HCT116 (cell line): ENCODE results near the gene SLC24A3. TPM values are rescaled to one million over a fixed set of nuclear protein-coding genes. Genes with fewer than 3 reads are reported as not detected.

Source experiments
- ATAC-seq: fragments of 200-7000 bp; cut with Tn5 transposase; 2 replicates; pipeline ENCODE4 v1.9.1; 2020; ENCODE audit warnings: mild to moderate bottlenecking, moderate library complexity
- BruUV-seq: library from RNA; stranded (reverse); fragments of 400-500 nt; replicated peaks from 2 replicates; lab custom pipeline; 2021; lab: Mats Ljungman, UMichigan
- CTCF ChIA-PET: fragments of 300-600 bp; sonication (Branson Sonifier 250); formaldehyde crosslinking; loops from one replicate; lab custom pipeline; 2021; ENCODE audit warnings: antibody characterized with exemption; lab: Charles Lee
- POLR2A ChIA-PET: fragments of 300-600, 350-600 bp; sonication (Branson Sonifier 250); formaldehyde crosslinking; loops from one replicate; lab custom pipeline; 2021; ENCODE audit warnings: antibody characterized with exemption; lab: Charles Lee
- RAD21 ChIA-PET, 2 experiments: fragments of 300-600 bp; sonication (Branson Sonifier 250); formaldehyde crosslinking; loops; one replicate each; lab custom pipeline; 2023; ENCODE audit warnings: low total read pairs in 2 of 2; ENCODE audit not compliant: uncharacterized antibody in 2 of 2, unreplicated experiment in 2 of 2, low non-redundant PET in 1 of 2; lab: Charles Lee
- DNase-seq: peaks from one replicate; pipeline ENCODE4 v3.0.0-alpha.2; 2010; ENCODE audit warnings: low read depth, low spot score
- H2AFZ ChIP-seq: fragments of 200-600 bp; shearing (Covaris generic), sonication (generic); 2 replicates; pipeline ENCODE4 v1.6.1; 2017; ENCODE audit warnings: low read depth, mixed run types, mixed read lengths, antibody characterized with exemption, low read length; ENCODE audit not compliant: poor library complexity, severe bottlenecking
- H3K27ac ChIP-seq: 2 replicates; pipeline ENCODE4 v1.5.1; 2012; ENCODE audit warnings: low read depth, low read length
- H3K27me3 ChIP-seq: fragments of 200-600 bp; sonication (generic); 2 replicates; pipeline ENCODE4 v1.6.1; 2016; ENCODE audit warnings: mixed run types, low read length, mixed read lengths; ENCODE audit not compliant: insufficient read depth
- H3K36me3 ChIP-seq, 2 experiments: fragments of 200-500 bp in 1 of 2; fragments of 200-600 bp in 1 of 2; sonication (Bioruptor generic) in 1 of 2; sonication (generic) in 1 of 2; 2 replicates each; pipeline versions ENCODE4 v1.5.1 to v1.6.1; 2014 to 2016; ENCODE audit warnings: low read length in 2 of 2, inconsistent platforms in 1 of 2, mixed read lengths in 1 of 2, mixed run types in 1 of 2; ENCODE audit not compliant: insufficient read depth in 2 of 2, control insufficient read depth in 1 of 2
- H3K4me1 ChIP-seq, 2 experiments: fragments of 200-600 bp in 1 of 2; sonication (generic) in 1 of 2; 2 replicates each; pipeline versions ENCODE4 v1.5.1 to v1.6.1; 2012 to 2017; ENCODE audit warnings: low read length in 2 of 2, inconsistent platforms in 1 of 2, mild to moderate bottlenecking in 1 of 2, mixed read lengths in 1 of 2, mixed run types in 1 of 2, moderate library complexity in 1 of 2; ENCODE audit not compliant: insufficient read depth in 2 of 2, control insufficient read depth in 1 of 2
- H3K4me2 ChIP-seq: fragments of 200-600 bp; sonication (generic); 2 replicates; pipeline ENCODE4 v1.6.1; 2017; ENCODE audit warnings: mixed run types, low read length, mixed read lengths
- H3K4me3 ChIP-seq, 2 experiments: fragments of 200-600 bp in 1 of 2; sonication (generic) in 1 of 2; replicated peaks in 1 of 2; 2 replicates each; pipeline ENCODE4 v1.5.1; 2011 to 2016; ENCODE audit warnings: low read length in 2 of 2, control low read depth in 1 of 2, low read depth in 1 of 2, mild to moderate bottlenecking in 1 of 2, mixed read lengths in 1 of 2, mixed run types in 1 of 2
- H3K79me2 ChIP-seq: fragments of 200-600 bp; sonication (generic); 2 replicates; pipeline ENCODE4 v1.6.1; 2017; ENCODE audit warnings: mild to moderate bottlenecking, mixed run types, low read length, moderate library complexity, mixed read lengths; ENCODE audit not compliant: insufficient read depth
- H3K9ac ChIP-seq: fragments of 200-600 bp; sonication (generic); 2 replicates; pipeline ENCODE4 v1.6.1; 2016; ENCODE audit warnings: low read length, mixed read lengths
- H3K9me2 ChIP-seq: fragments of 200-600 bp; sonication (generic), shearing (Covaris generic); 2 replicates; pipeline ENCODE4 v1.6.1; 2017; ENCODE audit warnings: mixed run types, mild to moderate bottlenecking, moderate library complexity; ENCODE audit not compliant: insufficient read depth
- H3K9me3 ChIP-seq, 2 experiments: fragments of 200-500 bp in 1 of 2; fragments of 200-600 bp in 1 of 2; sonication (Bioruptor generic) in 1 of 2; sonication (generic) in 1 of 2; 2 replicates each; pipeline ENCODE4 v1.6.1; 2014 to 2017; ENCODE audit warnings: low read length in 2 of 2, mixed read lengths in 2 of 2, inconsistent platforms in 1 of 2, low read depth in 1 of 2, mild to moderate bottlenecking in 1 of 2, mixed run types in 1 of 2, moderate library complexity in 1 of 2; ENCODE audit not compliant: control insufficient read depth in 1 of 2, insufficient read depth in 1 of 2
- H4K20me1 ChIP-seq: fragments of 200-600 bp; sonication (generic), shearing (Covaris generic); 2 replicates; pipeline ENCODE4 v1.6.1; 2017; ENCODE audit warnings: mixed run types, mild to moderate bottlenecking, moderate library complexity; ENCODE audit not compliant: insufficient read depth
- CEBPB ChIP-seq: IDR thresholded peaks from 2 replicates; pipeline ENCODE4 v1.6.1; 2012; ENCODE audit warnings: low read depth
- EZH2 ChIP-seq: fragments of 200-600 bp; sonication (generic); IDR thresholded peaks from 2 replicates; pipeline ENCODE4 v1.6.1; 2017; ENCODE audit warnings: antibody characterized with exemption, mixed run types
- FOSL1 ChIP-seq: IDR thresholded peaks from 2 replicates; pipeline ENCODE4 v1.6.1; 2012; ENCODE audit warnings: low read depth
- JUND ChIP-seq: IDR thresholded peaks from 2 replicates; pipeline ENCODE4 v1.6.1; 2012
- POLR2AphosphoS5 ChIP-seq: IDR thresholded peaks from 2 replicates; pipeline ENCODE4 v1.6.1; 2011; ENCODE audit warnings: mild to moderate bottlenecking, low read depth, low read length, moderate library complexity
- RAD21 ChIP-seq: IDR thresholded peaks from 2 replicates; pipeline ENCODE4 v1.6.1; 2012; ENCODE audit warnings: low read depth, mild to moderate bottlenecking
- SIN3A ChIP-seq: IDR thresholded peaks from 2 replicates; pipeline ENCODE4 v1.6.1; 2012; ENCODE audit warnings: low read depth
- SP1 ChIP-seq: IDR thresholded peaks from 2 replicates; pipeline ENCODE4 v1.6.1; 2012; ENCODE audit warnings: low read depth
- SRF ChIP-seq: IDR thresholded peaks from 2 replicates; pipeline ENCODE4 v1.6.1; 2012; ENCODE audit warnings: low read depth
- TCF7L2 ChIP-seq: IDR thresholded peaks from 2 replicates; pipeline ENCODE4 v1.7.0; 2011; ENCODE audit warnings: borderline replicate concordance, inconsistent platforms; ENCODE audit not compliant: insufficient read depth, insufficient read length; ENCODE audit errors: extremely low read depth
- YY1 ChIP-seq: IDR thresholded peaks from 2 replicates; pipeline ENCODE4 v1.6.1; 2011; ENCODE audit warnings: low read length, low read depth, moderate library complexity, mild to moderate bottlenecking; ENCODE audit not compliant: insufficient replicate concordance; ENCODE audit errors: extremely low read depth
- intact Hi-C: fragments of 100-400 bp; cut with micrococcal nuclease; formaldehyde crosslinking; loops from 2 replicates; pipeline ENCODE4 v1.10.0; 2022
- total RNA-seq: library from RNA; stranded (reverse); gene quantifications from one replicate; pipeline ENCODE4 v1.2.1, GENCODE V29; 2021; ENCODE audit not compliant: unreplicated experiment
- TF ChIP-seq, protein P1 (sequence below): IDR thresholded peaks from 2 replicates; pipeline ENCODE4 v1.6.1; 2011; ENCODE audit warnings: mild to moderate bottlenecking, low read length, moderate library complexity; ENCODE audit not compliant: insufficient replicate concordance; ENCODE audit errors: extremely low read depth
- TF ChIP-seq, protein P2 (sequence below): IDR thresholded peaks from 2 replicates; pipeline ENCODE4 v1.6.1; 2012
- TF ChIP-seq, protein P3 (sequence below), 3 experiments: fragments of 200-600 bp in 1 of 3; sonication (generic) in 1 of 3; IDR thresholded peaks in 2 of 3; conservative IDR thresholded peaks in 1 of 3; 2 replicates each; pipeline ENCODE4 v1.5.1; 2012 to 2017; ENCODE audit warnings: low read depth in 2 of 3, low read length in 2 of 3, antibody characterized with exemption in 1 of 3, borderline replicate concordance in 1 of 3, control low read depth in 1 of 3, mild to moderate bottlenecking in 1 of 3, mixed read lengths in 1 of 3, mixed run types in 1 of 3, moderate library complexity in 1 of 3; ENCODE audit not compliant: insufficient read depth in 1 of 3

SLC24A3 gene
- total RNA-seq, 1 experiment from 2014 or later: not detected

- RAD21 ChIA-PET: no interaction called here
- Histone ChIP-seq H3K36me3 (no peaks in the 10 kb centered on the region), H3K27me3 (no peaks in the 10 kb centered on the region), H3K4me2 (no peak overlapping the region), H3K9me2 (no peaks in the 10 kb centered on the region), H3K79me2 (no peaks in the 10 kb centered on the region), H3K9ac (no peak overlapping the region), H3K9me3 (no peaks in the 10 kb centered on the region; a peak in 1 of 4 replicates), H2AFZ (no peak overlapping the region), H3K4me3 (no peak overlapping the region), H3K27ac (no peak overlapping the region), H3K4me1 (no peaks in the 10 kb centered on the region), H4K20me1 (no peaks in the 10 kb centered on the region)
- CTCF ChIA-PET: no interaction called here
- no TSS peak for BruUV-seq
- no peak for TF ChIP-seq TCF7L2
- TF ChIP-seq SP1: no peak
- TF ChIP-seq, protein P1, sequence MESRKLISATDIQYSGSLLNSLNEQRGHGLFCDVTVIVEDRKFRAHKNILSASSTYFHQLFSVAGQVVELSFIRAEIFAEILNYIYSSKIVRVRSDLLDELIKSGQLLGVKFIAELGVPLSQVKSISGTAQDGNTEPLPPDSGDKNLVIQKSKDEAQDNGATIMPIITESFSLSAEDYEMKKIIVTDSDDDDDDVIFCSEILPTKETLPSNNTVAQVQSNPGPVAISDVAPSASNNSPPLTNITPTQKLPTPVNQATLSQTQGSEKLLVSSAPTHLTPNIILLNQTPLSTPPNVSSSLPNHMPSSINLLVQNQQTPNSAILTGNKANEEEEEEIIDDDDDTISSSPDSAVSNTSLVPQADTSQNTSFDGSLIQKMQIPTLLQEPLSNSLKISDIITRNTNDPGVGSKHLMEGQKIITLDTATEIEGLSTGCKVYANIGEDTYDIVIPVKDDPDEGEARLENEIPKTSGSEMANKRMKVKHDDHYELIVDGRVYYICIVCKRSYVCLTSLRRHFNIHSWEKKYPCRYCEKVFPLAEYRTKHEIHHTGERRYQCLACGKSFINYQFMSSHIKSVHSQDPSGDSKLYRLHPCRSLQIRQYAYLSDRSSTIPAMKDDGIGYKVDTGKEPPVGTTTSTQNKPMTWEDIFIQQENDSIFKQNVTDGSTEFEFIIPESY: no peak
- no peak for TF ChIP-seq RAD21
- TF ChIP-seq SIN3A: no peak
- no peak for TF ChIP-seq JUND
- TF ChIP-seq, protein P2, sequence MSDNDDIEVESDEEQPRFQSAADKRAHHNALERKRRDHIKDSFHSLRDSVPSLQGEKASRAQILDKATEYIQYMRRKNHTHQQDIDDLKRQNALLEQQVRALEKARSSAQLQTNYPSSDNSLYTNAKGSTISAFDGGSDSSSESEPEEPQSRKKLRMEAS: no peak
- TF ChIP-seq POLR2AphosphoS5: no peak
- no peak for TF ChIP-seq FOSL1
- TF ChIP-seq CEBPB: no peak
- no peak for TF ChIP-seq SRF
- no peak for TF ChIP-seq EZH2
- TF ChIP-seq YY1: no peak
- TF ChIP-seq, protein P3, sequence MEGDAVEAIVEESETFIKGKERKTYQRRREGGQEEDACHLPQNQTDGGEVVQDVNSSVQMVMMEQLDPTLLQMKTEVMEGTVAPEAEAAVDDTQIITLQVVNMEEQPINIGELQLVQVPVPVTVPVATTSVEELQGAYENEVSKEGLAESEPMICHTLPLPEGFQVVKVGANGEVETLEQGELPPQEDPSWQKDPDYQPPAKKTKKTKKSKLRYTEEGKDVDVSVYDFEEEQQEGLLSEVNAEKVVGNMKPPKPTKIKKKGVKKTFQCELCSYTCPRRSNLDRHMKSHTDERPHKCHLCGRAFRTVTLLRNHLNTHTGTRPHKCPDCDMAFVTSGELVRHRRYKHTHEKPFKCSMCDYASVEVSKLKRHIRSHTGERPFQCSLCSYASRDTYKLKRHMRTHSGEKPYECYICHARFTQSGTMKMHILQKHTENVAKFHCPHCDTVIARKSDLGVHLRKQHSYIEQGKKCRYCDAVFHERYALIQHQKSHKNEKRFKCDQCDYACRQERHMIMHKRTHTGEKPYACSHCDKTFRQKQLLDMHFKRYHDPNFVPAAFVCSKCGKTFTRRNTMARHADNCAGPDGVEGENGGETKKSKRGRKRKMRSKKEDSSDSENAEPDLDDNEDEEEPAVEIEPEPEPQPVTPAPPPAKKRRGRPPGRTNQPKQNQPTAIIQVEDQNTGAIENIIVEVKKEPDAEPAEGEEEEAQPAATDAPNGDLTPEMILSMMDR (IDR thresholded peaks at IDR 0.05 in 2 of 3, conservative IDR thresholded peaks at IDR 0.05 in 1 of 3; ENCODE audit: borderline replicate concordance in 1 of 3, insufficient read depth in 1 of 3, low read depth in 2 of 3, low read length in 2 of 3): no peak
- POLR2A ChIA-PET: no interaction called here
- ATAC-seq (no peak), DNase-seq (no peak)
- intact Hi-C loops: no loop called here
Observed at GRCh38 chr20:19438488-19438887, 226.0 kb downstream of the SLC24A3 start.
